Measurements from ENCODE around the gene HNRNPK.

HNRNPK gene
- total RNA-seq, result 739 to 799 reads per million in 2 donors

- DNase-seq, result peak; percentile 100
Measured at GRCh38 chr9:83979812-83980394, at the start of gene HNRNPK. Gene HNRNPK (minus strand): TSS chr9:83980215. CDS start chr9:83978252, 1,963 bp downstream.

- DNase-seq, result no peak
Measured at GRCh38 chr9:84027201-84027600, 47.2 kb upstream of the HNRNPK start.

DNA sequence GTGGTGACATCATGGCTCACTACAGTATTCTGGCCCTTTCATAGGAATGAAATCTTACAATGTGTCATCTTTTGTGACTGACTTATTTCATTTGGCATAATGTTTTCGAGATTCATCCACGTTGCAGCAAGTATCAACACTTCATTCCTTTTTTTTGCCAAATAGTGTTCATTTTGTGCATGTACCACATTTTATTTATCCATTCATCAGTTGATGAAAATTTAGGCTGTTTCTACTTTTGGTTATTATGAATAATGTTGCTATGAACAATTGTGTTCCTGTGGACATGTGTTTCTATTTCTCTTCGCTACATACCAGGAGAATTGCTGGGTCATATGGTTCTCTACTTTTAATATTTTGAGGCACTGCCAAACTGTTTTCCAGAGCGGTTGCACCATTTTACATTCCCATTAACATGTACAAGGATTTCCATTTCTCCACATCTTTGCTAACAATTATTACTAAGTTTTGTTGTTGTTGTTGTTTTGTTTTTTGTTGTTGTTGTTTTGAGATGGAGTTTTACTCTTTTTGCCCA is 44.1 kb upstream of the HNRNPK start:
- DNase-seq, result no peak

GRCh38 chr9:84007662-84008061 is 27.6 kb upstream of the HNRNPK start:
- no peak for DNase-seq

DNA sequence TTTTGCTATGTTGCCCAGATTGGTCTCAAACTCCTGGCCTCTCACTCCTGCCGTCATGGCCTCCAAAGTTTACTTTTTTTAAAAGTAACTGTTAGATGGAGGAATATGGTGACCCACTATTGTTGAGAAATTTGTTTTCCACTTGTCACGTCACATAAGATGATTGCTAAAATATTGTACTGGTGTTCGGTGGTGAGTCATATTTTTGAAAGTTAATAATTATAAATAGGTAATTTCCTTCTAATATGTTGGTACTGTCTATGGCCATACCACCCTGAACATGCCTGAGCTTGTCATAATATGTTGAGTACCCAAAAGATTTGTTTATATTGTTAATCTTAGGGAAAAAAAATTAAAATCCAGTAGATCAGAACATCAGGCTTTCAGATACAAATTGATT is 23.2 kb upstream of the HNRNPK start:
- no peak for DNase-seq

- no peak for DNase-seq
Measured at GRCh38 chr9:84002344-84002743, 22.3 kb upstream of the HNRNPK start.

GRCh38 chr9:84001621-84002020 is 21.6 kb upstream of the HNRNPK start:
- DNase-seq, result no peak

DNA sequence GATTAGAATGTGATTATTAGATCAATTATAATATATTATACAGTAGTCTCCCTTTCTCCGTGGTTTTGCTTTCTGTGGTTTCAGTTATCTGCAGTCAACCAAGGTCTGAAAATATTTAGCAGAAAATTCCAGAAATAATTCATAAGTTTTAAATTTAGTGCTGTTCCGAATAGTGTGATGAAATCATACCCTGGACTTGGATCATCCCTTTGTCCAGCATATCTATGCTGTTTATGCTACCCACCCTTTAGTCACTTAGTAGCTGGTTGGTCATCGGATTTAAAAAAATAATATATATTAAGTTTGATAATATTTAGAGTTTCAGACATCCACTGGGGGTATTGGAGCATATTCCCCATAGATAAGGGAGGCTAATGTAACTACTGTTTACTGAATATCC is 20.2 kb upstream of the HNRNPK start:
- no peak for DNase-seq

DNA sequence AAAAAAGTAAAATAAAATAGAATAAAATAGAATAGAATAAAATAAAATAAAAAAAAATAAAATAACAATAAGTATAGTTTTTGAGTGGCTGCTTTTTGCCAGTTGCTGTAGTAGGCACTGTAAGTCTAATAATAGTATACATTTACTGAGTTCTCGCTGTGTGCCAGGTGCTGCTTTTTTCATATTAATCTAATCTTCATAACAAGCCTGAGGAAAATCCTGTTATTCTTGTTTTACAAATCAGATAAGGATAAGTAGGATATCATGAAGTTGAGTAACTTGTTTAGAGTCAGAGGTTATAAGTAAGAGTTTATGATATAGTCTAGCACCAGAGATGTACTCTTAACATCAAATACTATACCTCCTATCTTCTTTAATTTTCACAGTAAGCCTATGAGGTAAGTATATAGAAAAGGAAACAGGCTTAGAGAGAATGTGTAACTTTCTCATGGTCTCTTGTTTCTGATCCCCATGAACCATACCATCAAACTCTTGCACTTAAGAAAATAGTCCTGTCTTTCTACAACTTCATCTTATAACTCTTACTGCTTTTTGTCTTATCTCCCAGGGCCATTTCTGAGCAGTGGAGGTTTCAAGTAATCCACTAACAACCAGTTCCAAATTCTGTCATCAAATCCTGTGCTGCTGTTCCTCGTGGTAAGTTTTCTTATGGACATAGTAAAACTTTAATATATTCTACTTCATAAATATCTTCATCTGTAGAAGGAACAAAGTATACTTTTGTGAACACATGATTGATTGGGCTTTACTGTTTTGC is 19.3 kb upstream of the HNRNPK start:
- no peak for DNase-seq

DNA sequence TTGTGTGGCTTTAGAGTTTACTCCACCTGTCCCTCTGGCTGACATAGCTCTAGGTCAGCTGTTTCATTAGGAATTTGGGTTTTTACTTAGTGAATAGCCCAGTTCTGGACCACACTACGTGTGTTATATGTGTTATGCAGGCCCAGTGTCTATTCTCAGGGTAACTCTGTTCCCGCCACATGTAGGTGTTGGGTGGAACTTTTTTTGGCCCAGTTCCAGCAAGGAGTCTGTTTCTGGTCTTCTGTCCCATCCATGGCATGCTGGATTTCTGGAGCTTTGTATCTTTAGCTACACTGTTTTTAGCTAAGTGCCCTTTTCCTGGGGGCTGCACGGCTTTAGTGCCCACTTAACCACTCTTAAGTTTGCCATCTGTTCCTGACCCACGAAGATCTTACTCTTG is 16.1 kb upstream of the HNRNPK start:
- DNase-seq, result no peak

GRCh38 chr9:83992901-83993300 is 12.9 kb upstream of the HNRNPK start:
- DNase-seq, result no peak

- DNase-seq, result no peak
Measured at GRCh38 chr9:83992407-83992806, 12.4 kb upstream of the HNRNPK start.

DNA sequence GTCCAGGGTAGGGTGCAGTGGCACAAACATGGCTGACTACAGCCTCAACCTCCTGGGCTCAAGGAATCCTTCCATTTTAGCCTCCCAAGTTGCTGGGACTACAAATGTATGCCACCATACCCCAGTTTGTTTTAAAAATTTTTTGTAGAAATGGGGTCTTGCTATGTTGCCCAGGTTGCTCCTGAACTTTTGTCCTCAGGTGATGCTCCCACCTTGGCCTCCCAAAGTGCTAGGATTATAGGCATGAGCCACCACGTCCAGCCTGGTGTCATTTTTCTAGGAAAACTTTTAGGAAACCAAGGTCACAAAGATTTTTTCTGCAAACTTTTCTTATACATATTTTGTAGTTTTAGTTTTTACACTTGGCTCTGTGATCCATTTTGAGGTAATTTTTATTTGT is 11.3 kb upstream of the HNRNPK start:
- no peak for DNase-seq

GRCh38 chr9:83988411-83988810 is 8.4 kb upstream of the HNRNPK start:
- no peak for DNase-seq

GRCh38 chr9:83987402-83987791 is 7.4 kb upstream of the HNRNPK start:
- DNase-seq, result no peak

GRCh38 chr9:83986765-83987401 is 6.9 kb upstream of the HNRNPK start:
- no peak for DNase-seq

DNA sequence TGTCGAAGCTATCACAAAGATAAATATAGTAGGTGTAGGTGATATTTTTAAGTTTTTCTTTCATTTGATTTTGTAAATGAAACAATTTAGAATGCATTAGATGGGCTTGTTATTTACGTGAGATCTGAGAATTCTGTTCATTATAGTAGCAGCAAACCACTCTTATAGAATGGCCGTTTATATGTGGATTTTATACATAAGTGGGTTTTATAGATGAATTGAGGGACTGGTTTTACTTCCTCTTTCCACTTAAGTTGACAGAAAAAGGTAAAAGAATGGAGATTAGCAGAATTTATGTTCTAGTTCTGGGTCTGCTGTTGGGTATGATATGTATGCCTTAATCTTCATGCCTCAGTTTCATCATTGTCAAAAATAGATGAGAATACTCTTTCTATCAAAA is 6.2 kb upstream of the HNRNPK start:
- no peak for DNase-seq

- DNase-seq, result no peak
Measured at GRCh38 chr9:83981126-83981871, 1.3 kb upstream of the HNRNPK start.

DNA sequence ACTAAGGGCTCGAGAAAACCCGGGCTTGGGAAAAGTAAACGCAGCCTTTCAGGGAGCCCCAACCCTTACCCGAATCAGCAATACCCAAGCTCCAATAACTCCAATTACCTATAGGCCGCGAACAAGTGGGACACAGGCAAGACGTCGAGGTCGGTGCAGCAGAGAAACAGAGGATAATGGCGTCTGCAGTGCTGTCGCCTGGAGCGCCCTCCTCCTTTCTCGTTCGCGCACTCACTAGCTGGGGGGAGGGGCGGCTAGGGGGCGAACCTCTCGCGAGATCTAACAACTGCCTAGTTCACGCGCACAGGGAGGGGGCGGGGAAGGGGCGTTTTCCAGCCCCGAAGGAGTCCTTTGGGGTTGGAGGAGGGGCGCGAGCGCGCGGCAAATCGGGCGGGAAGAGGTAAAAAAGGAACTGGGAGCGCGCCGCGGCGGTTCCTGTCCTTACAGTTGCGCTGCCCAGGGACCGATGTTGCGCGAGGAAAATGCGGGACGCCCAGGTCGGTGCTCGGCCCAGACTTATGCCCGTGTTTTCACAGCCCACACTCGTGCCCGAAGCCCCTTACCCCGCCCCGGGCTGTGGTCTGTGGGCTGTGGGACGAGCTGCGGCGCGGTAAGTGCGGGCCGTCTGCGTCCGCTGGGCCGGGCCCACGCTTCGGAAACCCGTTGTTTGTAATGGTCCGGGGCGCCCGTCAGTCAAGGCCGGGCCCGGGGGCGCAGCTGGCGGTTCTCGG is 545 bp upstream of the HNRNPK start, which contains the start of gene RMI1:
RMI1 (plus strand) TSS at position 411 of the 731 bp plus-strand sequence. CDS start 20,182 bp downstream, outside the sequence.
- DNase-seq, result peak; percentile 100

GRCh38 chr9:83978992-83979811 is 813 bp downstream of the HNRNPK start:
- DNase-seq, result peak; percentile 83

DNA sequence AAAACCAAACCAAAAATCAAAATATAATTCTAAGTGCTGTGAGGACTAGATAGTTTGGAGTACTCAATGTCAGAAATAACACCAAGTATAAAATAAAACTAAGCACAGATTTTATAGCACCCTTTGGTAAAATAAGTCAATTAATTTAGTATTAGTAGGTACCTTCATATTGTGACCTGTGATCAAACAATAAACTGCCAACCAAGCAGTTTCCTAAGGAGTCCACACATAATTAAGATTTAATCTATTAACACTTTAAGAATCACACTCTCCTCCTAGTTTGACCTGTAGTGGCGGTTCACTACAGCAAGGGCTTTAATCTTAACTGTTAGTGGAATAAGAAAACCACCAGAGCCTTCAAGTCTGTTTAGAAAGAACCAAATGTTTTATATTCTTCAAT is 2.8 kb downstream of the HNRNPK start:
- no peak for DNase-seq

Data from T-helper 9 cell (primary cell).